Osteoblast (primary cell): ENCODE results near the gene ADGRV1. TPM values are rescaled to one million over a fixed set of nuclear protein-coding genes. Genes with fewer than 3 reads are reported as not detected.

Experiments
- DNase-seq: peaks from one replicate; pipeline ENCODE4 v3.0.0; 2011; ENCODE audit warnings: low spot score, mixed read lengths; ENCODE audit not compliant: insufficient read length; ENCODE audit errors: missing footprints
- H2AFZ ChIP-seq: 2 replicates; pipeline ENCODE4 v1.6.0; 2011; ENCODE audit warnings: mild to moderate bottlenecking, low read length
- H3K27ac ChIP-seq: 2 replicates; pipeline ENCODE4 v1.5.1; 2011; ENCODE audit warnings: mild to moderate bottlenecking, low read depth, low read length, moderate library complexity
- H3K27me3 ChIP-seq: 2 replicates; pipeline ENCODE4 v1.6.0; 2012; ENCODE audit warnings: mild to moderate bottlenecking, control low read depth, inconsistent platforms, low read length, moderate library complexity; ENCODE audit not compliant: insufficient read depth
- H3K36me3 ChIP-seq: 2 replicates; pipeline ENCODE4 v1.5.1; 2011; ENCODE audit warnings: mild to moderate bottlenecking, low read length, control low read depth, moderate library complexity; ENCODE audit not compliant: insufficient read depth
- H3K4me1 ChIP-seq: 2 replicates; pipeline ENCODE4 v1.5.1; 2011; ENCODE audit warnings: mild to moderate bottlenecking, low read length, control low read depth, moderate library complexity; ENCODE audit not compliant: insufficient read depth
- H3K4me2 ChIP-seq: 2 replicates; pipeline ENCODE4 v1.6.0; 2011; ENCODE audit warnings: mild to moderate bottlenecking, low read length; ENCODE audit not compliant: insufficient read depth
- H3K4me3 ChIP-seq: fragments of 200-600 bp; sonication (generic); 3 replicates; pipeline ENCODE4 v1.5.1; 2012; ENCODE audit warnings: mild to moderate bottlenecking, low read length, inconsistent platforms; ENCODE audit not compliant: insufficient read depth
- H3K79me2 ChIP-seq: 2 replicates; pipeline ENCODE4 v1.6.0; 2012; ENCODE audit warnings: mild to moderate bottlenecking, low read length, control low read depth, inconsistent platforms; ENCODE audit not compliant: insufficient read depth
- H3K9me3 ChIP-seq: 2 replicates; pipeline ENCODE4 v1.5.1; 2011; ENCODE audit warnings: low read depth, low read length, control low read depth
- H4K20me1 ChIP-seq: 2 replicates; pipeline ENCODE4 v1.6.0; 2012; ENCODE audit warnings: mild to moderate bottlenecking, low read length, control low read depth; ENCODE audit not compliant: insufficient read depth
- CTCF ChIP-seq: IDR thresholded peaks from 2 replicates; pipeline ENCODE4 v1.5.1; 2011; ENCODE audit warnings: mild to moderate bottlenecking, low read depth, low read length, moderate library complexity; ENCODE audit errors: extremely low read depth
- total RNA-seq: library from RNA; depleted of rRNA; stranded (reverse); fragments of >200 nt; gene quantifications from 2 replicates; pipeline ENCODE4 v1.2.3, GENCODE V29; 2012

The ADGRV1 gene
- total RNA-seq, 1 donor, result under 0.01 TPM

GRCh38 chr5:90982576-90982975, 424.0 kb downstream of the ADGRV1 start:
- H3K79me2 ChIP-seq, result no peaks in the 10 kb centered on the region
- H3K9me3 ChIP-seq, result no peaks in the 10 kb centered on the region
- peak overlapping the region; percentile 10 for H3K4me2 ChIP-seq
- H3K36me3 ChIP-seq, result no peaks in the 10 kb centered on the region
- H3K4me3 ChIP-seq, result no peak overlapping the region
- no peak for TF ChIP-seq CTCF
- no peaks in the 10 kb centered on the region for H4K20me1 ChIP-seq
- H3K27ac ChIP-seq, result no peak overlapping the region
- peaks cover 19% of the 10 kb centered on the region for H3K27me3 ChIP-seq
- H2AFZ ChIP-seq, result no peak overlapping the region
- DNase-seq, result no peak
- H3K4me1 ChIP-seq, result peaks cover 15% of the 10 kb centered on the region

- Histone ChIP-seq H3K79me2 (no peaks in the 10 kb centered on the region), H3K27ac (no peak overlapping the region), H3K4me2 (no peak overlapping the region), H3K4me3 (no peak overlapping the region), H3K4me1 (peaks cover 15% of the 10 kb centered on the region), H3K36me3 (no peaks in the 10 kb centered on the region), H3K27me3 (peaks cover 19% of the 10 kb centered on the region), H3K9me3 (no peaks in the 10 kb centered on the region), H2AFZ (no peak overlapping the region), H4K20me1 (no peaks in the 10 kb centered on the region)
- TF ChIP-seq CTCF, result no peak
- peak; percentile 84 for DNase-seq
Observed at GRCh38 chr5:90983148-90983547, 424.6 kb downstream of the ADGRV1 start.

- no peaks in the 10 kb centered on the region for H4K20me1 ChIP-seq
- no peak overlapping the region for H3K4me2 ChIP-seq
- DNase-seq, result no peak
- H3K27me3 ChIP-seq, result peaks cover 19% of the 10 kb centered on the region
- H3K4me3 ChIP-seq, result no peak overlapping the region
- H2AFZ ChIP-seq, result no peak overlapping the region
- peaks cover 15% of the 10 kb centered on the region for H3K4me1 ChIP-seq
- no peaks in the 10 kb centered on the region for H3K9me3 ChIP-seq
- no peaks in the 10 kb centered on the region for H3K79me2 ChIP-seq
- H3K36me3 ChIP-seq, result no peaks in the 10 kb centered on the region
- no peak for TF ChIP-seq CTCF
- no peak overlapping the region for H3K27ac ChIP-seq
Observed at GRCh38 chr5:90983711-90984124, 425.1 kb downstream of the ADGRV1 start.

- Histone ChIP-seq H2AFZ (no peak overlapping the region), H3K4me1 (peaks cover 15% of the 10 kb centered on the region), H3K4me3 (no peak overlapping the region), H3K36me3 (no peaks in the 10 kb centered on the region), H3K79me2 (no peaks in the 10 kb centered on the region), H3K9me3 (no peaks in the 10 kb centered on the region), H3K4me2 (no peak overlapping the region), H3K27ac (no peak overlapping the region), H3K27me3 (peaks cover 10% of the 10 kb centered on the region), H4K20me1 (no peaks in the 10 kb centered on the region)
- DNase-seq, result peak; percentile 0
- TF ChIP-seq CTCF, result no peak
Observed at GRCh38 chr5:90985341-90985740, 426.7 kb downstream of the ADGRV1 start.
